Activated CD4-positive, alpha-beta T cell treated with anti-CD3 and anti-CD28 coated beads, Interleukin-2, amount 50 U/mL, for 48 hours (primary cell): ENCODE data around the gene NAPG.
"Not testable (repeated sequence)": the region's sequence is repeated elsewhere in the genome, so short reads cannot be mapped to it uniquely, and the experiment has no call there.

Experiments used
- DNase-seq, 2 experiments: peaks; one replicate each; pipeline ENCODE4 v3.0.0-alpha.2; 2020

Gene NAPG

DNA sequence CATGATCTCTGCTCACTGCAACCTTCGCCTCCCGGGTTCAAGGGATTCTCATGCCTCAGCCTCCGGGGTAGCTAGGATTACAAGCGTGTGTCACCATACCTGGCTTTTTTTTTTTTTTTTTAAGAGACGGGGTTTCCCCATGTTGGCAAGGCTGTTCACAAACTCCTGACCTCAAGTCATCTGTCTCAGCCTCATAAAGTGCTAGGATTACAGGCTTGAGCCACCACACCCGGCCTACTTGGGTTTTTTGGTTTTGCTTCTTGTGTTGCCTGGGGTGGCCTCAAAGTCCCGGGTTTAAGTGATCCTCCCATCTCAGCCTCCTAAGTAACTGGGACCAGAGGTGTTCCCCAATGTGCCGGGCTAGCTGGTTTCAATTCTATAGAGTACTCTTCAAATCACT, 64.6 kb downstream of the NAPG start:
- DNase-seq: no peak

- DNase-seq: no peak
Measured at GRCh38 chr18:10591896-10592295, 66.1 kb downstream of the NAPG start.

DNA sequence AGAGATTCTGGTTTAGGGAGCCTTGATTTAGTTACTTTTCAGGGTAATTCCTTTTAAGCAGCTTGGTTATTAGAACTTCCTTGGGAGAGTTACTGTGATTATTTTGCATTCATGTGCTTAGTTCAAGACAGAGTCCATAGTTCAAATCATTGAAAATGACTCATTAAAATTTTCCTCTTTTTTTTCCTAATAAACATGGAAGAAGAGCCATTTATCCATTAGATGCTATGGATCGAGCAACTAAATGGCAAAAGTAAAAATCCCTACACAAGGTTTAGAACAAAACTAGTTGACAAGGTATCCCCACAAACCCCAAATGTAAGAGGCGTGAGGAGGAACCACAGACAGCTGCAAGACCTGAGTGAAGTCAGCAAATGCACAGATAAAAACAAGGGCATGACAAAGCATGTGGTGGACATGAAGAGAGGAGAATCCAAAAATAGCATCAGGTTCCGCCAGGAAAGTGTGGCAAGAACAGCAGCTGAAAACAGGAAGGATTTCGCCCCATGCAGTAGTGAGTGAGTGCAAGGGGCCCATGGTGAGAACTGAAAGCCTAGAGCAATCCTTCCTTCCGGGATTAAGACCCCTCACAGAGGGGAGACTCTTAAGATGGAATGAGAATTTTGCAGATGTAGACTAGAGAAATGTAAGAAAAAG, 67.7 kb downstream of the NAPG start:
- DNase-seq: not testable (repeated sequence)

- not testable (repeated sequence) for DNase-seq
Measured at GRCh38 chr18:10595917-10596316, 70.1 kb downstream of the NAPG start.

GRCh38 chr18:10597695-10598094, 71.9 kb downstream of the NAPG start:
- DNase-seq: not testable (repeated sequence)

DNA sequence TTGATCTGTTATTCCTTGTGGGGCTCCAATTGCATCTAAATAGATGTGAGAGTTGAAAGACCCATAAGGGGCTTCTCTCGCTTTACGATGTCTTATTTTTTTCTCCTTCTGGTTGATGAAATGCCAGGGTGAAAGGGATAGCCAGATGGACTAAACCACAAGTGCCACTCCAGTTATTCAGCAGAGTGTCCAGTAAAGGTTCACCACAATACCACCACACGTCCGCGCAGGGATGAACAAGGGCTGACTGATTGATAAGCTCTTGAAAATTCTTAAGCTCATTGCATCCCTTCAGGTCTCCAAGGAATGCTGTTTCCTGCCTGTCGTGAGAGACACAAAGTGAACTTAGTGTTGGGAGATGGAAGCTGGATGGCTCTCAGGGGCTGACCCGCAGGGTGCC, 74.9 kb downstream of the NAPG start:
- DNase-seq: not testable (repeated sequence)
